Measurements from ENCODE around the gene SOWAHB. TPM values are rescaled to one million over a fixed set of nuclear protein-coding genes. Genes with fewer than 3 reads are reported as not detected.

SOWAHB gene
- total and polyA plus RNA-seq, 4 donors = 0.28 to 4.2 (median 1.9) TPM

GRCh38 chr4:76902233-76902890, 4.4 kb upstream of the SOWAHB start:
- no peak overlapping the region for H3K27ac ChIP-seq (ENCODE audit: low read depth in 1 of 2, low read length in 1 of 2)
- no peak overlapping the region for H3K9ac ChIP-seq (ENCODE audit: insufficient read depth in 1 of 2, low read length in 2 of 2)
- H3K4me3 ChIP-seq = no peak overlapping the region
- WGBS, 2 donors = 56 to 68% methylated on average over 3 of the region's 3 CpGs
- H3K9me3 ChIP-seq (ENCODE audit: control insufficient read depth in 4 of 4, insufficient read depth in 3 of 4, low read length in 3 of 4) = no peaks in the 10 kb centered on the region
- no peak for TF ChIP-seq CTCF (IDR thresholded peaks at IDR 0.05; ENCODE audit: control extremely low read depth, extremely low read depth)
- no peaks in the 10 kb centered on the region for H3K36me3 ChIP-seq (ENCODE audit: control insufficient read depth in 4 of 4, insufficient read depth in 4 of 4, low read length in 4 of 4)
- ATAC-seq (ENCODE audit: insufficient read depth, low FRiP score) (no peak), DNase-seq (no peak)
- H3K4me1 ChIP-seq (ENCODE audit: control insufficient read depth in 5 of 5, insufficient read depth in 5 of 5, low read length in 5 of 5) = peaks cover 0 to 14% (median 5%) of the 10 kb centered on the region in 5 donors
- H3K27me3 ChIP-seq (ENCODE audit: control insufficient read depth in 3 of 3, insufficient read depth in 3 of 3, low read length in 2 of 3) = peaks cover 0 to 30% (median 29%) of the 10 kb centered on the region in 3 donors

- H3K9ac ChIP-seq (ENCODE audit: insufficient read depth in 1 of 2, low read length in 2 of 2) = no peak overlapping the region
- no peak for ATAC-seq (ENCODE audit: insufficient read depth, low FRiP score)
- TF ChIP-seq CTCF (IDR thresholded peaks at IDR 0.05; ENCODE audit: control extremely low read depth, extremely low read depth) = no peak
- WGBS, 2 donors = 63 to 74% methylated on average over 4 of the region's 4 CpGs
- H3K9me3 ChIP-seq (ENCODE audit: control insufficient read depth in 4 of 4, insufficient read depth in 3 of 4, low read length in 3 of 4) = no peaks in the 10 kb centered on the region
- H3K4me3 ChIP-seq = no peak overlapping the region
- H3K36me3 ChIP-seq (ENCODE audit: control insufficient read depth in 4 of 4, insufficient read depth in 4 of 4, low read length in 4 of 4) = no peaks in the 10 kb centered on the region
- H3K27me3 ChIP-seq (ENCODE audit: control insufficient read depth in 3 of 3, insufficient read depth in 3 of 3, low read length in 2 of 3) = peaks cover 0 to 47% (median 44%) of the 10 kb centered on the region in 3 donors
- H3K27ac ChIP-seq (ENCODE audit: low read depth in 1 of 2, low read length in 1 of 2) = no peak overlapping the region
- DNase-seq = no peak
- H3K4me1 ChIP-seq (ENCODE audit: control insufficient read depth in 5 of 5, insufficient read depth in 5 of 5, low read length in 5 of 5) = peaks cover 0 to 23% (median 3%) of the 10 kb centered on the region in 5 donors
These were observed 1.2 kb upstream of the SOWAHB start for GRCh38 chr4:76898949-76899645.

- Histone ChIP-seq H3K9me3 (ENCODE audit: control insufficient read depth in 4 of 4, insufficient read depth in 3 of 4, low read length in 3 of 4) (no peaks in the 10 kb centered on the region), H3K4me1 (ENCODE audit: control insufficient read depth in 5 of 5, insufficient read depth in 5 of 5, low read length in 5 of 5) (peaks cover 0 to 19% (median 3%) of the 10 kb centered on the region in 5 donors), H3K27me3 (ENCODE audit: control insufficient read depth in 3 of 3, insufficient read depth in 3 of 3, low read length in 2 of 3) (peaks cover 0 to 47% (median 44%) of the 10 kb centered on the region in 3 donors), H3K36me3 (ENCODE audit: control insufficient read depth in 4 of 4, insufficient read depth in 4 of 4, low read length in 4 of 4) (no peaks in the 10 kb centered on the region), H3K9ac (ENCODE audit: insufficient read depth in 1 of 2, low read length in 2 of 2) (peak overlapping the region in 1 of 2 donors; percentile 32), H3K27ac (ENCODE audit: low read depth in 1 of 2, low read length in 1 of 2) (no peak overlapping the region), H3K4me3 (peak overlapping the region; percentile 49)
- 5 to 11% methylated on average over 14 of the region's 14 CpGs for WGBS, 2 donors
- TF ChIP-seq CTCF (IDR thresholded peaks at IDR 0.05; ENCODE audit: control extremely low read depth, extremely low read depth) = no peak
- DNase-seq (no peak), ATAC-seq (ENCODE audit: insufficient read depth, low FRiP score) (no peak)
These were observed 395 bp upstream of the SOWAHB start for GRCh38 chr4:76898385-76898692.
